ENCODE data around the gene EYS.
"Not testable (repeated sequence)": the region's sequence is repeated elsewhere in the genome, so short reads cannot be mapped to it uniquely, and the experiment has no call there.

The EYS gene

DNA sequence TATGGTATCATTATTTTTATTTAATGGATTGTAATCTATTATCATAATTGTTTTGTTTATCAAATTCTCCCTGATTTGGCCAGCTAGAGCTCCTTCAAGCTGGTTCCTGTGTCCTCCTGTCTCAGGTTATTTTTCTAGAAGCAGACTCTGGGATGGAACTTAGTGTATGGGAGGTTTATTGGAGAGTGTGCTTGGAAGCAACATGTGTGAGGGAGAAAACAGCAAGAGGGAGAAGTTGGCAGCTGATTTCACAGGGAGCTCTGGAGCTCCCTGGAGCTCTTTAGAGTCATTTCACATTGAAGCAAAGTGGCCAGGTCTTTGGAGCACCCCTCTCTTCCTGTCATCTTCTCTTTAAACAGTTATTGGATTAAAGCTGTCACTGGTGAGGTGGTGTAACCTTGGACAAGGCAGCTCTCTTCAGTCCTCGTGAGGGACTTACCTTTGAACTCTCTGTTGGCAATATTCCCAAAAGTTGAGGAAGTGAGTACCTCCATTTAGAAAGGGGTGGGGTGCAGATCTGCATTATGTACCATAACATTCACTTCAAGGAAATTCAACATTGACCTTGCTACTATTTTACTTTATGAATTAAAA lies 1967.8 kb downstream of the EYS start:
- H3K4me3 ChIP-seq (ENCODE audit: low read length, poor library complexity, severe bottlenecking) = no peak overlapping the region

DNA sequence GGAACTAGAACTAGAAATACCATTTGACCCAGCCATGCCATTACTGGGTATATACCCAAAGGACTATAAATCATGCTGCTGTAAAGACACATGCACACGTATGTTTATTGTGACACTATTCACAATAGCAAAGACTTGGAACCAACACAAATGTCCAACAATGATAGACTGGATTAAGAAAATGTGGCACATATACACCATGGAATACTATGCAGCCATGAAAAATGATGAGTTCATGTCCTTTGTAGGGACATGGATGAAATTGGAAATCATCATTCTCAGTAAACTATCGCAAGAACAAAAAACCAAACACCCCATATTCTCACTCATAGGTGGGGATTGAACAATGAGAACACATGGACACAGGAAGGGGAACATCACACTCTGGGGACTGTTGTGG lies 1968.8 kb downstream of the EYS start:
- not testable (repeated sequence) for H3K9ac ChIP-seq (ENCODE audit: low read depth, low read length, poor library complexity, severe bottlenecking); H3K9me3 ChIP-seq (ENCODE audit: insufficient read depth, low read depth, low read length); H3K4me2 ChIP-seq (ENCODE audit: low read depth, low read length, poor library complexity, severe bottlenecking); H3K4me3 ChIP-seq (ENCODE audit: low read length, poor library complexity, severe bottlenecking); H3K36me3 ChIP-seq (ENCODE audit: insufficient read depth, low read length); H3K9me2 ChIP-seq (replicated peaks; ENCODE audit: low read depth, low read length); H3K79me2 ChIP-seq (ENCODE audit: insufficient read depth, low read length); H3K4me1 ChIP-seq (ENCODE audit: insufficient read depth, low read length, poor library complexity, severe bottlenecking); H3F3A ChIP-seq (ENCODE audit: low read depth); H4K20me1 ChIP-seq (ENCODE audit: insufficient read depth, low read length, poor library complexity, severe bottlenecking); H3K27me3 ChIP-seq (ENCODE audit: insufficient read depth, low read length, poor library complexity, severe bottlenecking); H2AFZ ChIP-seq (ENCODE audit: low read length)

More for the DNA sequence above, 1967.8 kb downstream of the EYS start:
- Histone ChIP-seq H2AFZ (ENCODE audit: low read length) (no peak overlapping the region), H3K4me1 (ENCODE audit: insufficient read depth, low read length, poor library complexity, severe bottlenecking) (no peaks in the 10 kb centered on the region), H3K9me2 (replicated peaks; ENCODE audit: low read depth, low read length) (no peaks in the 10 kb centered on the region), H3K9ac (ENCODE audit: low read depth, low read length, poor library complexity, severe bottlenecking) (no peak overlapping the region), H3K4me2 (ENCODE audit: low read depth, low read length, poor library complexity, severe bottlenecking) (no peak overlapping the region), H3K79me2 (ENCODE audit: insufficient read depth, low read length) (no peaks in the 10 kb centered on the region), H3K9me3 (ENCODE audit: insufficient read depth, low read depth, low read length) (no peaks in the 10 kb centered on the region), H3K36me3 (ENCODE audit: insufficient read depth, low read length) (no peaks in the 10 kb centered on the region), H3F3A (ENCODE audit: low read depth) (no peaks in the 10 kb centered on the region), H4K20me1 (ENCODE audit: insufficient read depth, low read length, poor library complexity, severe bottlenecking) (no peaks in the 10 kb centered on the region), H3K27me3 (ENCODE audit: insufficient read depth, low read length, poor library complexity, severe bottlenecking) (no peaks in the 10 kb centered on the region)
- TF ChIP-seq EZH2phosphoT487 (IDR thresholded peaks at IDR 0.05; ENCODE audit: borderline replicate concordance) = no peak
- TF ChIP-seq, protein P1, sequence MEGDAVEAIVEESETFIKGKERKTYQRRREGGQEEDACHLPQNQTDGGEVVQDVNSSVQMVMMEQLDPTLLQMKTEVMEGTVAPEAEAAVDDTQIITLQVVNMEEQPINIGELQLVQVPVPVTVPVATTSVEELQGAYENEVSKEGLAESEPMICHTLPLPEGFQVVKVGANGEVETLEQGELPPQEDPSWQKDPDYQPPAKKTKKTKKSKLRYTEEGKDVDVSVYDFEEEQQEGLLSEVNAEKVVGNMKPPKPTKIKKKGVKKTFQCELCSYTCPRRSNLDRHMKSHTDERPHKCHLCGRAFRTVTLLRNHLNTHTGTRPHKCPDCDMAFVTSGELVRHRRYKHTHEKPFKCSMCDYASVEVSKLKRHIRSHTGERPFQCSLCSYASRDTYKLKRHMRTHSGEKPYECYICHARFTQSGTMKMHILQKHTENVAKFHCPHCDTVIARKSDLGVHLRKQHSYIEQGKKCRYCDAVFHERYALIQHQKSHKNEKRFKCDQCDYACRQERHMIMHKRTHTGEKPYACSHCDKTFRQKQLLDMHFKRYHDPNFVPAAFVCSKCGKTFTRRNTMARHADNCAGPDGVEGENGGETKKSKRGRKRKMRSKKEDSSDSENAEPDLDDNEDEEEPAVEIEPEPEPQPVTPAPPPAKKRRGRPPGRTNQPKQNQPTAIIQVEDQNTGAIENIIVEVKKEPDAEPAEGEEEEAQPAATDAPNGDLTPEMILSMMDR (conservative IDR thresholded peaks at IDR 0.05; ENCODE audit: low read length) = no peak

DNA sequence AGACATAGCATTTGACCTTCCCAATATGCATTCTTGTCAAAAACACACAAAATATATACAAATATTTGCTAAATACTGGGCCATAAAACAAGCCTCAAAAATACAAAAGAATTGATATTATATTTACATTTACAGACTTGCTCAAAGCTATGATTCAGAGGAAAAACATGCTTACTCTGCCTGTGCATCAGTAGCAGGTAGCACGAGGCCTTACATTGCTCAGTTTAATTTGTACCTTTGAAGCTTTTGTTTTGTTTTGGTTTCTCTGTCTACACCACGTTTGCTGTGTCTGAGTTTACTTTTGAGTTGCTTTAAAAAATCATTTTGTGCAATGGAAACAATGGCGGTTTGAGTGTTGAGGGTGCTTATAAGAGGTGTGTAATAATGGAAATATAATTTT lies 1972.1 kb downstream of the EYS start:
- H3K79me2 ChIP-seq (ENCODE audit: insufficient read depth, low read length) = no peaks in the 10 kb centered on the region
- no peaks in the 10 kb centered on the region for H3K4me1 ChIP-seq (ENCODE audit: insufficient read depth, low read length, poor library complexity, severe bottlenecking)
- no peaks in the 10 kb centered on the region for H3K9me3 ChIP-seq (ENCODE audit: insufficient read depth, low read depth, low read length)
- H3K9me2 ChIP-seq (replicated peaks; ENCODE audit: low read depth, low read length) = no peaks in the 10 kb centered on the region
- no peak overlapping the region for H3K9ac ChIP-seq (ENCODE audit: low read depth, low read length, poor library complexity, severe bottlenecking)
- H3K36me3 ChIP-seq (ENCODE audit: insufficient read depth, low read length) = no peaks in the 10 kb centered on the region
- H3F3A ChIP-seq (ENCODE audit: low read depth) = no peaks in the 10 kb centered on the region
- no peak overlapping the region for H2AFZ ChIP-seq (ENCODE audit: low read length)
- no peak for TF ChIP-seq EZH2phosphoT487 (IDR thresholded peaks at IDR 0.05; ENCODE audit: borderline replicate concordance)
- TF ChIP-seq, protein P1 (conservative IDR thresholded peaks at IDR 0.05; ENCODE audit: low read length) = no peak
- no peak overlapping the region for H3K4me2 ChIP-seq (ENCODE audit: low read depth, low read length, poor library complexity, severe bottlenecking)
- H3K27me3 ChIP-seq (ENCODE audit: insufficient read depth, low read length, poor library complexity, severe bottlenecking) = no peaks in the 10 kb centered on the region
- no peak overlapping the region for H3K4me3 ChIP-seq (ENCODE audit: low read length, poor library complexity, severe bottlenecking)
- no peaks in the 10 kb centered on the region for H4K20me1 ChIP-seq (ENCODE audit: insufficient read depth, low read length, poor library complexity, severe bottlenecking)

DNA sequence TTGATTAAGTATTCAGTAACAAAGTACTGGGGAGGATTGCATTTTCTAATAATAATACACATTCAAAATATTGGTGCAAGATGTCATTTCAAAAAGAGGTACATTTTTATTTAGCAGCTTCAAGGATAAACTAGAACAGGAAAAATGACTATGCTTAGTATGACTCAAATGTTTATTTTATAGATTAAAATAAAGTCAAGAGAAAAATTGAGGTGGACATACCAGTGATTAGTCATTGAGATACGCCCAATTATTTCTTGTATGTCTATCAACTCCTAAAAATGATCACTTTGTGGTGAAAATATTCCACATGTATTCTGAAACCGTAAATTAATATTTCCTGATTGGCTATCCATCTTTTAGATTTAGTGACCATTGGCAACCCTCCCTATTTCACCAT lies 1974.7 kb downstream of the EYS start:
- no peak overlapping the region for H3K9ac ChIP-seq (ENCODE audit: low read depth, low read length, poor library complexity, severe bottlenecking)
- no peak overlapping the region for H2AFZ ChIP-seq (ENCODE audit: low read length)
- H3K79me2 ChIP-seq (ENCODE audit: insufficient read depth, low read length) = no peaks in the 10 kb centered on the region
- H3K4me1 ChIP-seq (ENCODE audit: insufficient read depth, low read length, poor library complexity, severe bottlenecking) = no peaks in the 10 kb centered on the region
- H3K4me2 ChIP-seq (ENCODE audit: low read depth, low read length, poor library complexity, severe bottlenecking) = no peak overlapping the region
- no peaks in the 10 kb centered on the region for H4K20me1 ChIP-seq (ENCODE audit: insufficient read depth, low read length, poor library complexity, severe bottlenecking)
- H3K9me2 ChIP-seq (replicated peaks; ENCODE audit: low read depth, low read length) = no peaks in the 10 kb centered on the region
- TF ChIP-seq, protein P1 (conservative IDR thresholded peaks at IDR 0.05; ENCODE audit: low read length) = no peak
- TF ChIP-seq EZH2phosphoT487 (IDR thresholded peaks at IDR 0.05; ENCODE audit: borderline replicate concordance) = no peak
- H3K4me3 ChIP-seq (ENCODE audit: low read length, poor library complexity, severe bottlenecking) = no peak overlapping the region
- no peaks in the 10 kb centered on the region for H3K36me3 ChIP-seq (ENCODE audit: insufficient read depth, low read length)
- no peaks in the 10 kb centered on the region for H3K27me3 ChIP-seq (ENCODE audit: insufficient read depth, low read length, poor library complexity, severe bottlenecking)
- no peaks in the 10 kb centered on the region for H3K9me3 ChIP-seq (ENCODE audit: insufficient read depth, low read depth, low read length)
- no peaks in the 10 kb centered on the region for H3F3A ChIP-seq (ENCODE audit: low read depth)

All from Loucy (cell line).